ENCODE measurements around the gene BTBD6. TPM values are rescaled to one million over a fixed set of nuclear protein-coding genes. Genes with fewer than 3 reads are reported as not detected.
"Not testable (repeated sequence)": the region's sequence is repeated elsewhere in the genome, so short reads cannot be mapped to it uniquely, and the experiment has no call there.

Gene BTBD6
- total RNA-seq, 1 experiment from 2014 or later, result 9.0 TPM

GRCh38 chr14:105286759-105287144, 38.4 kb downstream of the BTBD6 start:
- H3K27me3 ChIP-seq (ENCODE audit: insufficient read depth, low read depth), result no peaks in the 10 kb centered on the region
- ChIA-PET POLR2A (ENCODE audit: unreplicated experiment) (no interaction called here), CTCF (no interaction called here)
- no peaks in the 10 kb centered on the region for H3K4me1 ChIP-seq (replicated peaks; ENCODE audit: insufficient read depth)
- no TSS peak for BruUV-seq (replicated peaks)
- H3F3A ChIP-seq (ENCODE audit: insufficient read depth, low read depth), result no peaks in the 10 kb centered on the region
- no peaks in the 10 kb centered on the region for H3K9me2 ChIP-seq (ENCODE audit: insufficient read depth)
- H3K4me3 ChIP-seq, result no peak overlapping the region
- no peak for TF ChIP-seq CTCF (conservative IDR thresholded peaks at IDR 0.05)
- no peak for TF ChIP-seq EZH2 (IDR thresholded peaks at IDR 0.05; ENCODE audit: low read depth)
- intact Hi-C loops (cut with micrococcal nuclease; ENCODE audit: unreplicated experiment), result no loop called here
- H3K36me3 ChIP-seq (ENCODE audit: low read depth), result no peaks in the 10 kb centered on the region
- no peak for DNase-seq
- peaks cover 47% of the 10 kb centered on the region for H4K20me1 ChIP-seq (ENCODE audit: insufficient read depth)
- H2AFZ ChIP-seq, result no peak overlapping the region
- peaks cover 5% of the 10 kb centered on the region for H3K79me2 ChIP-seq (ENCODE audit: low read depth)
- H3K27ac ChIP-seq, result no peak overlapping the region
- no peaks in the 10 kb centered on the region for H3K9me3 ChIP-seq (ENCODE audit: insufficient read depth, low read depth)
- no peak overlapping the region for H3K4me2 ChIP-seq

GRCh38 chr14:105287249-105288102, 39.1 kb downstream of the BTBD6 start:
- TF ChIP-seq CTCF (conservative IDR thresholded peaks at IDR 0.05) (no peak), EZH2 (IDR thresholded peaks at IDR 0.05; ENCODE audit: low read depth) (no peak)
- H3K79me2 ChIP-seq (ENCODE audit: low read depth), result peaks cover 11% of the 10 kb centered on the region
- no peaks in the 10 kb centered on the region for H3F3A ChIP-seq (ENCODE audit: insufficient read depth, low read depth)
- ChIA-PET POLR2A (ENCODE audit: unreplicated experiment) (no interaction called here), CTCF (no interaction called here)
- H3K4me2 ChIP-seq, result no peak overlapping the region
- intact Hi-C loops (cut with micrococcal nuclease; ENCODE audit: unreplicated experiment), result no loop called here
- H3K36me3 ChIP-seq (ENCODE audit: low read depth), result no peaks in the 10 kb centered on the region
- no peaks in the 10 kb centered on the region for H3K9me3 ChIP-seq (ENCODE audit: insufficient read depth, low read depth)
- no peak overlapping the region for H3K4me3 ChIP-seq
- no peak overlapping the region for H2AFZ ChIP-seq
- no peaks in the 10 kb centered on the region for H3K4me1 ChIP-seq (replicated peaks; ENCODE audit: insufficient read depth)
- no peaks in the 10 kb centered on the region for H3K9me2 ChIP-seq (ENCODE audit: insufficient read depth)
- peaks cover 40% of the 10 kb centered on the region for H4K20me1 ChIP-seq (ENCODE audit: insufficient read depth)
- no peak overlapping the region for H3K27ac ChIP-seq
- no peaks in the 10 kb centered on the region for H3K27me3 ChIP-seq (ENCODE audit: insufficient read depth, low read depth)
- BruUV-seq (replicated peaks), result no TSS peak
- no peak for DNase-seq

DNA sequence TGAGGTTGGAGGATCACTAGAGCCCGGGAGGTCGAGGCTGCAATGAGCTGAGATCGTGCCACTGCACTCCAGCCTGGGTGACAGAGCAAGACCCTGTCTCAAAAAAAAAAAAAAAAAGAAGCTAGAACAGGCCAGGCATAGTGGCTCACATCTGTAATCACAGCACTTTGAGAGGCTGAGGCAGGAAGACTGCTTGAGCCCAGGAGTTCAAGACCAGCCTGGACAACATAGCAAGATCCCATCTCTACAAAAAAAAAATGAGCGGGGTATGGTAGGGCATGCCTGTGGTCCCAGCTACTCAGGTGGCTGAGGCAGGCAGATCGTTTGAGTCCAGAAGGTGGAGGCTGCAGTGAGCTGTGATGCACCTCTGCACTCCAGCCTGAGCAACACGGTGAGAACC, 40.6 kb downstream of the BTBD6 start:
- Histone ChIP-seq H3K79me2 (ENCODE audit: low read depth) (peaks cover 22% of the 10 kb centered on the region), H4K20me1 (ENCODE audit: insufficient read depth) (peaks cover 32% of the 10 kb centered on the region)
- H2AFZ ChIP-seq; H3K4me2 ChIP-seq; H3K9me2 ChIP-seq (ENCODE audit: insufficient read depth); POLR2A ChIA-PET (ENCODE audit: unreplicated experiment); H3F3A ChIP-seq (ENCODE audit: insufficient read depth, low read depth); BruUV-seq (replicated peaks); H3K36me3 ChIP-seq (ENCODE audit: low read depth); H3K27me3 ChIP-seq (ENCODE audit: insufficient read depth, low read depth); H3K27ac ChIP-seq; H3K9me3 ChIP-seq (ENCODE audit: insufficient read depth, low read depth); DNase-seq; H3K4me3 ChIP-seq; H3K4me1 ChIP-seq (replicated peaks; ENCODE audit: insufficient read depth); intact Hi-C loops (cut with micrococcal nuclease; ENCODE audit: unreplicated experiment): not testable (repeated sequence)
- CTCF ChIA-PET, result interaction anchor here (0.6 kb wide), 1 partner anchor 13 kb away, joined by 4 read pairs; no protein-coding TSS in a partner anchor
